H7 (cell line): Measurements from ENCODE around the gene OS9. TPM values are rescaled to one million over a fixed set of nuclear protein-coding genes. Genes with fewer than 3 reads are reported as not detected.
"Not testable (repeated sequence)": the region's sequence is repeated elsewhere in the genome, so short reads cannot be mapped to it uniquely, and the experiment has no call there.

ENCODE experiments used
- DNase-seq: peaks from one replicate; pipeline ENCODE4 v3.0.0; 2012
- H3K27me3 ChIP-seq: 2 replicates; pipeline ENCODE4 v1.6.0; 2011; ENCODE audit warnings: mild to moderate bottlenecking, low read length; ENCODE audit not compliant: control insufficient read depth, insufficient read depth
- H3K36me3 ChIP-seq: replicated peaks from 2 replicates; pipeline ENCODE4 v1.5.1; 2011; ENCODE audit warnings: low read length; ENCODE audit not compliant: control insufficient read depth, insufficient read depth
- H3K4me3 ChIP-seq: 2 replicates; pipeline ENCODE4 v1.5.1; 2011; ENCODE audit warnings: low read depth, mild to moderate bottlenecking, control low read depth, low read length, moderate library complexity; ENCODE audit not compliant: insufficient read depth
- total RNA-seq: library from RNA; depleted of rRNA; stranded (reverse); fragments of >200 nt; shearing (Covaris generic); gene quantifications from 2 replicates; pipeline ENCODE4 v1.2.3, GENCODE V29; 2014; rRNA removed

The OS9 gene, protein sequence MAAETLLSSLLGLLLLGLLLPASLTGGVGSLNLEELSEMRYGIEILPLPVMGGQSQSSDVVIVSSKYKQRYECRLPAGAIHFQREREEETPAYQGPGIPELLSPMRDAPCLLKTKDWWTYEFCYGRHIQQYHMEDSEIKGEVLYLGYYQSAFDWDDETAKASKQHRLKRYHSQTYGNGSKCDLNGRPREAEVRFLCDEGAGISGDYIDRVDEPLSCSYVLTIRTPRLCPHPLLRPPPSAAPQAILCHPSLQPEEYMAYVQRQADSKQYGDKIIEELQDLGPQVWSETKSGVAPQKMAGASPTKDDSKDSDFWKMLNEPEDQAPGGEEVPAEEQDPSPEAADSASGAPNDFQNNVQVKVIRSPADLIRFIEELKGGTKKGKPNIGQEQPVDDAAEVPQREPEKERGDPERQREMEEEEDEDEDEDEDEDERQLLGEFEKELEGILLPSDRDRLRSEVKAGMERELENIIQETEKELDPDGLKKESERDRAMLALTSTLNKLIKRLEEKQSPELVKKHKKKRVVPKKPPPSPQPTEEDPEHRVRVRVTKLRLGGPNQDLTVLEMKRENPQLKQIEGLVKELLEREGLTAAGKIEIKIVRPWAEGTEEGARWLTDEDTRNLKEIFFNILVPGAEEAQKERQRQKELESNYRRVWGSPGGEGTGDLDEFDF
- 65.5 and 74.1 TPM in 2 replicates for total RNA-seq

GRCh38 chr12:57693659-57694458 is at the start of gene OS9:
TSS of gene OS9 (plus strand) at chr12:57694132. CDS start at chr12:57694162, 30 bp downstream.
- no peaks in the 10 kb centered on the region for H3K36me3 ChIP-seq
- H3K4me3 ChIP-seq, result peak within 1 kb of the TSS; percentile 79
- H3K27me3 ChIP-seq, result no peaks in the 10 kb centered on the region
- DNase-seq, result peak; percentile 95

DNA sequence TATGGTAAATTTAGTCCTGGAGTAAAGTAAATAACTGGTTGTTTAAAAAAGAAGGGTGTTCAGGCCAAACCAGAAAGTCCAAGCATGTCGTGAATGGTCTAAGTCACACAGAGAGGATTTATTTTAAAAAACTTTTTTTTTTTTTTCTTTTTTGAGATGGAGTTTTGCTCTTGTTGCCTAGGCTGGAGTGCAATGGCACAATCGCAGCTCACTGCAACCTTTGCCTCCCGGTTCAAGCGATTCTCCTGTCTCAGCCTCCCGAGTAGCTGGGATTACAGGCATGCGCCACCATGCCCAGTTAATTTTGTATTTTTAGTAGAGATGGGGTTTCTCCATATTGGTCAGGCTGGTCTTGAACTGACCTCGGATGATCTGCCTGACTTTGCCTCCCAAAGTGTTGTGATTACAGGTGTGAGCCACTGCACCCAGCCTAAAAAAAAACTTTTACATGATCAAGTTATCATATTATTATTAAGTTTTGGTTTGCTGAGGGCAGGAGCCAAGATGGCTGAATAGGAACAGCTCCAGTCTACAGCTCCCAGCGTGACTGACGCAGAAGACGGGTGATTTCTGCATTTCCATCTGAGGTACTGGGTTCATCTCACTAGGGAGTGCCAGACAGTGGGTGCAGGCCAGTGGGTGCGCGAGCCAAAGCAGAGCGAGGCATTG is 47.8 kb upstream of the OS9 start:
- not testable (repeated sequence) for H3K27me3 ChIP-seq, DNase-seq, H3K4me3 ChIP-seq, H3K36me3 ChIP-seq

- not testable (repeated sequence) for H3K27me3 ChIP-seq, H3K36me3 ChIP-seq, DNase-seq, H3K4me3 ChIP-seq
These were observed 47.3 kb upstream of the OS9 start for GRCh38 chr12:57646659-57647049.

- no peak for DNase-seq
- no peaks in the 10 kb centered on the region for H3K36me3 ChIP-seq
- H3K27me3 ChIP-seq, result no peaks in the 10 kb centered on the region
- H3K4me3 ChIP-seq, result no peak overlapping the region
These were observed 39.9 kb upstream of the OS9 start for GRCh38 chr12:57654042-57654441.

- no peaks in the 10 kb centered on the region for H3K36me3 ChIP-seq
- no peaks in the 10 kb centered on the region for H3K27me3 ChIP-seq
- DNase-seq, result no peak
- H3K4me3 ChIP-seq, result no peak overlapping the region
These were observed 38.2 kb upstream of the OS9 start for GRCh38 chr12:57655541-57656240.

- not testable (repeated sequence) for H3K4me3 ChIP-seq, H3K27me3 ChIP-seq, DNase-seq, H3K36me3 ChIP-seq
These were observed 37.5 kb upstream of the OS9 start for GRCh38 chr12:57656408-57656807.

GRCh38 chr12:57657744-57658143 is 36.2 kb upstream of the OS9 start:
- Histone ChIP-seq H3K36me3 (no peaks in the 10 kb centered on the region), H3K4me3 (no peak overlapping the region), H3K27me3 (no peaks in the 10 kb centered on the region)
- DNase-seq, result no peak

- DNase-seq, result no peak
- H3K4me3 ChIP-seq, result no peak overlapping the region
- H3K36me3 ChIP-seq, result no peaks in the 10 kb centered on the region
- H3K27me3 ChIP-seq, result no peaks in the 10 kb centered on the region
These were observed 35.0 kb upstream of the OS9 start for GRCh38 chr12:57658890-57659289.

- H3K27me3 ChIP-seq, result no peaks in the 10 kb centered on the region
- DNase-seq, result no peak
- H3K4me3 ChIP-seq, result no peak overlapping the region
- H3K36me3 ChIP-seq, result no peaks in the 10 kb centered on the region
These were observed 32.6 kb upstream of the OS9 start for GRCh38 chr12:57661376-57661775.

GRCh38 chr12:57665066-57665820 is 28.7 kb upstream of the OS9 start:
- not testable (repeated sequence) for H3K4me3 ChIP-seq, H3K36me3 ChIP-seq, DNase-seq, H3K27me3 ChIP-seq

DNA sequence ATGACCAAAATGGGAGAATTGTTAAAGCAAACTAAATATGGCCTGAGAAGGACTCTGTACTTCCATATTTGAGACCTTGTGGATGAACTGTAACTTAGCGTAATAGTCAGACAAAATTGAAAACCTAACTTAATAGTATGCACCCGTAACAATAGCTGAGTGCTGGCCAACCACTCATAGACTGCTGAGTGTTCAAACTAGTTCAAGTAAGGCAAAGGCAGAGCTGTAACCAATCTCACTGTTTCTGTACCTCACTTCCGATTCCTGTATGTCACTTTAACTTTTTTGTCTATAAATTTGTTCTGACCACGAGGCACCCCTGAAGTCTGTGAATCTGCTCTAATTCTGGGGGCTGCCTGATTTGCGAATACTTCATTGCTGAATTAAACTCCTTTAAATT is 27.0 kb upstream of the OS9 start:
- Histone ChIP-seq H3K27me3 (no peaks in the 10 kb centered on the region), H3K4me3 (no peak overlapping the region), H3K36me3 (no peaks in the 10 kb centered on the region)
- DNase-seq, result no peak

DNA sequence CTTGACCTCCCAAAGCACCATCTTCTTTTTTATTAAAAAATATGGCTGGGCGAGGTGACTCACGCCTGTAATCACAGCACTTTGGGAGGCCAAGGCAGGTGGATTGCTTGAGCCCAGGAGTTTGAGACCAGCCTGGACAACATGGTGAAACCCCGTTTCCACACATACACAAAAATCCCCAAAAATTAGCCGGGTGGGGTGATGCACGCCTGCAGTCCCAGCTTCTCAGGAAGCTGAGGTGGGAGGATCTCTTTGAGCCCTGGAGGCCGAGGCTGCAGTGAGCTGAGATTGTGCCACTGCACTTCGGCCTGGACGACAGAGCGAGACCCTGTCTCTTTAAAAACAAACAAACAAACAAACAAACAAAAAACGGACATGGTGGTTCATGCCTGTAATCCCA is 24.2 kb upstream of the OS9 start:
- H3K4me3 ChIP-seq, H3K36me3 ChIP-seq, DNase-seq, H3K27me3 ChIP-seq: not testable (repeated sequence)

DNA sequence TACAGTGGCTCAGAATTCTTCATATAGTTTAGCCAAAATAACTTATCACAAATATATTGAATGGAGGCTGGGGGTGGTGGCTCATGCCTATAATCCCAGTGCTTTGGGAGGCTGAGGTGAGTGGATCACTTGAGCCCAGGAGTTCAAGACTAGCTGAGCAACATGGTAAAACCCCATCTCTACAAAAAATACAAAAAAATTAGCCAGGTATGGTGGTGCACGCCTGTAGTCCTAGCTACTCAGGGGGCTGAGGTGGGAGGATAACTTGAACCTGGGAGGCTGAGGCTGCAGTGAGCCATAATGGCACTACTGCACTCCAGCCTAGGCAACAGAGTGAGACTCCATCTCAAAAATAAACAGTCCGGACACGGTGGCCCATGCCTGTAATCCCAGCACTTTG is 22.1 kb upstream of the OS9 start:
- not testable (repeated sequence) for H3K36me3 ChIP-seq, DNase-seq, H3K27me3 ChIP-seq

More for the DNA sequence above, 22.1 kb upstream of the OS9 start:
- H3K4me3 ChIP-seq, result not testable (repeated sequence)
